OCI-LY7 (cell line): ENCODE measurements around the gene DAB1. TPM values are rescaled to one million over a fixed set of nuclear protein-coding genes. Genes with fewer than 3 reads are reported as not detected.

Experiments used
- BruUV-seq: library from RNA; stranded (reverse); fragments of 400-500 nt; replicated peaks from 2 replicates; lab custom pipeline; 2021; lab: Mats Ljungman, UMichigan
- CTCF ChIA-PET: fragments of 300-600 bp; sonication (Branson Sonifier 250); formaldehyde crosslinking; loops from one replicate; lab custom pipeline; 2022; ENCODE audit warnings: antibody characterized with exemption; ENCODE audit not compliant: unreplicated experiment; lab: Charles Lee
- POLR2A ChIA-PET: fragments of 300-600 bp; sonication (Branson Sonifier 250); formaldehyde crosslinking; loops from one replicate; lab custom pipeline; 2022; ENCODE audit warnings: antibody characterized with exemption; lab: Charles Lee
- DNase-seq: peaks from one replicate; pipeline ENCODE4 v3.0.0-alpha.2; 2015; ENCODE audit warnings: low spot score
- H2AFZ ChIP-seq: fragments of 200-600 bp; sonication (generic), shearing (Covaris generic); 2 replicates; pipeline ENCODE4 v1.6.1; 2014; ENCODE audit warnings: mild to moderate bottlenecking, antibody characterized with exemption, low read length, moderate library complexity
- H3K27ac ChIP-seq: fragments of 200-600 bp; sonication (generic); 2 replicates; pipeline ENCODE4 v1.5.1; 2014; ENCODE audit warnings: mixed run types, low read depth, mild to moderate bottlenecking, moderate library complexity, low read length, inconsistent platforms; ENCODE audit not compliant: poor library complexity, severe bottlenecking
- H3K36me3 ChIP-seq: fragments of 200-600 bp; sonication (generic); 2 replicates; pipeline ENCODE4 v1.6.1; 2014; ENCODE audit warnings: mild to moderate bottlenecking, antibody characterized with exemption, low read length, moderate library complexity, mixed read lengths; ENCODE audit not compliant: insufficient read depth
- H3K4me1 ChIP-seq: fragments of 200-600 bp; sonication (generic); 2 replicates; pipeline ENCODE4 v1.5.1; 2014; ENCODE audit warnings: mild to moderate bottlenecking, low read length; ENCODE audit not compliant: insufficient read depth, poor library complexity, severe bottlenecking
- H3K4me2 ChIP-seq: fragments of 200-600 bp; sonication (generic); 2 replicates; pipeline ENCODE4 v1.6.1; 2014; ENCODE audit warnings: mild to moderate bottlenecking, low read length
- H3K4me3 ChIP-seq: fragments of 200-600 bp; sonication (generic); 2 replicates; pipeline ENCODE4 v1.5.1; 2014; ENCODE audit warnings: mild to moderate bottlenecking, low read depth, low read length; ENCODE audit not compliant: poor library complexity, severe bottlenecking
- H3K79me2 ChIP-seq: fragments of 200-600 bp; sonication (generic); 2 replicates; pipeline ENCODE4 v1.6.1; 2016; ENCODE audit warnings: low read depth, mild to moderate bottlenecking, low read length, moderate library complexity, mixed read lengths; ENCODE audit not compliant: insufficient read depth
- H3K9me2 ChIP-seq: fragments of 200-600 bp; sonication (generic); 2 replicates; pipeline ENCODE4 v1.6.1; 2016; ENCODE audit warnings: mild to moderate bottlenecking, low read length, mixed read lengths; ENCODE audit not compliant: insufficient read depth
- H3K9me3 ChIP-seq: fragments of 200-600 bp; sonication (generic); 2 replicates; pipeline ENCODE4 v1.6.1; 2014; ENCODE audit warnings: mild to moderate bottlenecking, mixed run types, low read length, mixed read lengths
- H4K20me1 ChIP-seq: fragments of 200-600 bp; sonication (generic); 2 replicates; pipeline ENCODE4 v1.6.1; 2014; ENCODE audit warnings: mild to moderate bottlenecking, antibody characterized with exemption, low read length, moderate library complexity, mixed read lengths; ENCODE audit not compliant: insufficient read depth
- CTCF ChIP-seq: fragments of 200-600 bp; sonication (generic); conservative IDR thresholded peaks from 2 replicates; pipeline ENCODE4 v1.5.1; 2014; ENCODE audit warnings: mild to moderate bottlenecking, antibody characterized with exemption, low read length, moderate library complexity, mixed read lengths
- EZH2phosphoT487 ChIP-seq: fragments of 200-600 bp; sonication (generic); IDR thresholded peaks from 2 replicates; pipeline ENCODE4 v1.6.1; 2018; ENCODE audit warnings: low read depth, borderline replicate concordance, mild to moderate bottlenecking, mixed run types, antibody characterized with exemption, low read length, moderate library complexity, mixed read lengths
- intact Hi-C: fragments of 100-400 bp; cut with micrococcal nuclease; formaldehyde crosslinking; loops from one replicate; pipeline ENCODE4 v1.10.0; 2022; ENCODE audit not compliant: unreplicated experiment
- total RNA-seq, 2 experiments: library from RNA; depleted of rRNA in 1 of 2; stranded (reverse); fragments of >200 nt in 1 of 2; shearing (Covaris generic) in 1 of 2; gene quantifications; 2 replicates each; pipeline ENCODE4 v1.2.3, GENCODE V29; 2014 to 2022

Gene DAB1
- total RNA-seq, 2 experiments from 2014 or later = not detected

GRCh38 chr1:57086154-57086553, 337.7 kb downstream of the DAB1 start:
- TF ChIP-seq CTCF = no peak
- no peak for TF ChIP-seq EZH2phosphoT487
- H3K79me2 ChIP-seq = no peaks in the 10 kb centered on the region
- no TSS peak for BruUV-seq
- H4K20me1 ChIP-seq = no peaks in the 10 kb centered on the region
- CTCF ChIA-PET = no interaction called here
- no peak for DNase-seq
- H3K4me1 ChIP-seq = no peaks in the 10 kb centered on the region
- H3K4me3 ChIP-seq = no peak overlapping the region
- POLR2A ChIA-PET = interaction anchor here (0.5 to 0.6 kb wide), 2 partner anchors 30 to 31 kb away, joined by 3 to 8 read pairs; no protein-coding TSS in a partner anchor
- intact Hi-C loops = no loop called here
- no peaks in the 10 kb centered on the region for H3K9me3 ChIP-seq
- H3K27ac ChIP-seq = no peak overlapping the region
- no peak overlapping the region for H2AFZ ChIP-seq
- H3K36me3 ChIP-seq = no peaks in the 10 kb centered on the region
- no peaks in the 10 kb centered on the region for H3K9me2 ChIP-seq
- H3K4me2 ChIP-seq = no peak overlapping the region

GRCh38 chr1:57084701-57085100, 339.2 kb downstream of the DAB1 start:
- no peak overlapping the region for H2AFZ ChIP-seq
- H3K36me3 ChIP-seq = no peaks in the 10 kb centered on the region
- TF ChIP-seq EZH2phosphoT487 = no peak
- TF ChIP-seq CTCF = no peak
- no peaks in the 10 kb centered on the region for H4K20me1 ChIP-seq
- no peak overlapping the region for H3K4me2 ChIP-seq
- DNase-seq = no peak
- intact Hi-C loops = no loop called here
- CTCF ChIA-PET = no interaction called here
- H3K9me3 ChIP-seq = no peaks in the 10 kb centered on the region
- H3K27ac ChIP-seq = no peak overlapping the region
- POLR2A ChIA-PET = interaction anchor here (0.6 kb wide), 2 partner anchors 257 to 317 kb away, joined by 3 to 6 read pairs; no protein-coding TSS in a partner anchor
- no peaks in the 10 kb centered on the region for H3K9me2 ChIP-seq
- BruUV-seq = no TSS peak
- no peaks in the 10 kb centered on the region for H3K4me1 ChIP-seq
- H3K4me3 ChIP-seq = no peak overlapping the region
- no peaks in the 10 kb centered on the region for H3K79me2 ChIP-seq

GRCh38 chr1:57082711-57083439, 341.0 kb downstream of the DAB1 start:
- no TSS peak for BruUV-seq
- Histone ChIP-seq H3K9me3 (no peaks in the 10 kb centered on the region), H3K27ac (no peak overlapping the region), H3K36me3 (no peaks in the 10 kb centered on the region), H3K9me2 (no peaks in the 10 kb centered on the region), H3K4me3 (no peak overlapping the region), H3K4me2 (no peak overlapping the region), H2AFZ (no peak overlapping the region), H4K20me1 (no peaks in the 10 kb centered on the region), H3K4me1 (no peaks in the 10 kb centered on the region), H3K79me2 (no peaks in the 10 kb centered on the region)
- ChIA-PET CTCF (no interaction called here), POLR2A (no interaction called here)
- no peak for DNase-seq
- intact Hi-C loops = no loop called here
- no peak for TF ChIP-seq EZH2phosphoT487
